ENCODE measurements around the gene IL4.
"Not testable (repeated sequence)": the region's sequence is repeated elsewhere in the genome, so short reads cannot be mapped to it uniquely, and the experiment has no call there.

IL4 gene

DNA sequence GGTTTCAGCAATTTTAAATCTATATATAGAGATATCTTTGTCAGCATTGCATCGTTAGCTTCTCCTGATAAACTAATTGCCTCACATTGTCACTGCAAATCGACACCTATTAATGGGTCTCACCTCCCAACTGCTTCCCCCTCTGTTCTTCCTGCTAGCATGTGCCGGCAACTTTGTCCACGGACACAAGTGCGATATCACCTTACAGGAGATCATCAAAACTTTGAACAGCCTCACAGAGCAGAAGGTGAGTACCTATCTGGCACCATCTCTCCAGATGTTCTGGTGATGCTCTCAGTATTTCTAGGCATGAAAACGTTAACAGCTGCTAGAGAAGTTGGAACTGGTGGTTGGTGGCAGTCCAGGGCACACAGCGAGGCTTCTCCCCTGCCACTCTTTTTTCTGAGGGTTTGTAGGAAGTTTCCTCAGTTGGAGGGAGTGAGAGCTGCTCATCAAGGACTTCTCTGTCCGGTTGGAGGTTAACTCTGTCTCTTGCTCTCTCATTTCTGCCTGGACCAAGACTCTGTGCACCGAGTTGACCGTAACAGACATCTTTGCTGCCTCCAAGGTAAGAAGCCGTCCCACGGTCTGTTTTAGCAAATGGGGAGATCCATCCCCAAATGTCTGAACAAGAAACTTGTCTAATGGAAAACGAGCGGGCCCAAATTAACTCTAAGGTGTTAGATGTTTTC, at the start of gene IL4:
Gene IL4 (plus strand): TSS at position 51 of the 692 bp plus-strand sequence. CDS start 62 bp downstream, at position 113.
- DNase-seq (ENCODE audit: low spot score): no peak

DNA sequence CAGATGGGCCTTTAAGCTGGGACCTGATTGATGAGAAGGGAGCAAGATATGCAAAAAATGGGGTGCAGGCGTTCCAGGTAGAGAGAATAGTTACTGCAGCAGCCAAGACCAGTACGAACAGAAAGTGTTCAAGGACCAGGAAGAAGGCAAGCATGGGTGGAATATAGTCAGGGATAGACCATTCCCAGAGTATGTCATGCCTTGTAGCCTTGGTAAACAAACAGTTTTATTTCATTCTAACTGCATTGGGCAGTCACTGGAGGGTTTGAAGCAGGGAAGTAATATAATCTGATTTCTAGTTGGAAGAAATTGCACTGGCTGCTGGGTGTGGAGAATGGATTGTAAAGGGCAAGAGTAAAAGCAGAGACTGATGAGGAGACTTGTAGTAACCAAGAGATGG, 46.3 kb upstream of the IL4 start:
- DNase-seq (ENCODE audit: low spot score): no peak

DNA sequence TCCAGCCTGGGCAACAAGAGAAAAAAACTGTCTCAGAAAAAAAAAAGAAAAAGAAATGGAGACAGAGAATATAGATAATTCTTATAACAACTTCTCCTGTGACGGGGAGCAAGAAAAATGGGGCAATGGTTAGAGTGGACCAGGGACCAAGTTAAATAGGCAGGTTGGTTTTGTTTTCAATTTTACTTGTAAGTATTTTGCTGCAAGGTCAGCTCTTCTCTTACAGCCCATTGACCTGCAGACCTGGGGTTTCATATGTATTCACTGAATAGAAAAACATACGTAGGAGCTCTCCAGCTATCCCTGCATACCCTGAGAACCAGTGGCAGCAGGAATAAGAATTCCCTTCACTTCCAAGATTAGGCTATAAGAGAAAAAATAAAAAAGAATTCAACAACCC, 45.0 kb upstream of the IL4 start:
- DNase-seq (ENCODE audit: low spot score): no peak

DNA sequence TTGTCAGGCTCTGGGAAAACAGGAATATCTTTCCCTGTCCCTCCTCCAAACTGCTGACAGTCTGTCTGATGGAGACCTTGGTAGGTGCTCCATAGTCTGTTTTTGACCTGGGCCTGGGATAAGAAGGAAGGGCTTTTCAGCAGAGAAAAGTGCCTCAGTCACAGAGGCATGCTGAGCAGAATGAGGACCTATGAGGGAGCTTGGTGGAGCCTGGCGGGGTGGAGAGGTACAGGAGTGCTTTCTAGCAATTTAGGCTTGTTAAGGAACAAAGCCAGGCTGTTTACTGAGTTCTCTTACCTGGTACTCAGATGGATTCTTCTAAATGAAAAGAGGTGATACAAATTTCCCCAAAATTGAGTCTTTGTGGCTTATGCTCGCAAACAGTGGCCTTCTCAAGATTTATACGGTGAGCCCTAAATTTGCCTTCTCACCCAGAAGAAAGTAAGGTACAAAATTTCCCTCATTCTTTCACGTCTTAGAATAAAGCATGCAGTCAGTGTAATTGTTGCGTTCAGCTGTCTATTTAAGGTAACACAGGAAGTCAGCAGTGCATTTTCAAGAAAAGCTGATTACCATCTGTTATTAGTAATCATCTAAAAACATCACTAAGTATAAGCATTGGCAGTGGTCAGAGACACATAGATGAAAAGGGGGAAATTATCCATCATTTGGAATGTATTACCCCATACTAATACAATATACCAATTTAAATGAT, 44.4 kb upstream of the IL4 start:
- DNase-seq (ENCODE audit: low spot score): no peak

DNA sequence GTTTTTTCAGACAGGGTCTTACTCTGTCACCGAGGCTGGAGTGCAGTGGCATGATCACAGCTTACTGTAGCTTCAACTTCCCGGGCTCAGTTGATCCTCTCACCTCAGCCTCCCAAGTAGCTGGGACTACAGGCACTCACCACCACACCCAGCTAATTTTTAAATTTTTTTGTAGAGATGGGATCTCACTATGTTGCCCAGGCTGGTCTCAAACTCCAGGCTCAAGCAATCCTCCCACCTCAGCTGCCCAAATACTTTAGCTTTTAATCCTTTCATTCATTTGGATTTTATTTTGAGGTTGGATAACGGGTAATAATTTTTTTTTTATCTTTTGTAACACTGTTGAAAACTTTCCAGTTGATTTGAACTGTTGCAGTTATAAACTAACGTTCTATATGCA, 40.2 kb upstream of the IL4 start:
- DNase-seq (ENCODE audit: low spot score): not testable (repeated sequence)

DNA sequence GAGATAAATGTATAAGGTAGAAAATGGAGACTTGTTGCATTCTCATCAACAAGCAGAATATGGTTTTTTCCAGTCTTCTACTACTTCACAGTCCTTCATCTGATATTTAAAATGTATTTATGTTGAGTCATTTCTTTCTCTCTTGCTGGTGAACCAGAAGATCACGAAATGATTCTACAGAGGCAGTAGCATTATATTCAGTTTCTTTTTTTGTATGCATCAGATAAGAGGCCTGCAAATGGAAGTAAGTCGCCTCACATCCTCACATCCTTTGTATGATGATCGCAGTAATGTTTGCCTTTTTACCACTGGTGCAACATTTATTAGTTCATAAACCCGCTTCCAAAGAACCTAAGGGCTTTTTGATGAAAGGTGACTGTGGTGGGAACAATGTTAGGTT, 37.9 kb upstream of the IL4 start:
- DNase-seq (ENCODE audit: low spot score): no peak

DNA sequence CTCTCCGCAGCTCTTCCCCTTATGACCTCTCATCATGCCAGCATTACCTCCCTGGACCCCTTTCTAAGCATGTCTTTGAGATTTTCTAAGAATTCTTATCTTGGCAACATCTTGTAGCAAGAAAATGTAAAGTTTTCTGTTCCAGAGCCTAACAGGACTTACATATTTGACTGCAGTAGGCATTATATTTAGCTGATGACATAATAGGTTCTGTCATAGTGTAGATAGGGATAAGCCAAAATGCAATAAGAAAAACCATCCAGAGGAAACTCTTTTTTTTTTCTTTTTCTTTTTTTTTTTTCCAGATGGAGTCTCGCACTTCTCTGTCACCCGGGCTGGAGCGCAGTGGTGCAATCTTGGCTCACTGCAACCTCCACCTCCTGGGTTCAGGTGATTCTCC, 36.5 kb upstream of the IL4 start:
- DNase-seq (ENCODE audit: low spot score): no peak

DNA sequence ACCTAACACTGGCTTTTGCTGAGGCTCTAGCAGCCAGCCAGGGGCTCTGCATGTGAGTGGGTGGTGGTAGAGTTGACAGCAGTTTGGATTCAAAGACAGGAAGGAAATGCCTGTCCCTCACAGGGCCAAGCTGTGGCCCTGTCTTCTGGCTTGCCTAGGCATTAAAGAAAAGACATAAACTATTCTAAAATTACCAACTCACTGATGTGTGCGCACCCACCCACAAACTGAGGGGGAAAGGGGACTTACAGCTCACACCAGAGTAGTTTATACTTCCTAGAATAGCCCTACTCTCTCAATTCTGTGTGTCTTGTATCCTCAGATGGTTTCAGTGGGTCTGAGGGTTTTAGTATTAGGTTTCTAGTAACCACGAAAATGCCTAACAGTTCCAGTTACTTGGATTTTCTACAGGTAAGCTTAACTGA, 34.1 kb upstream of the IL4 start:
- DNase-seq (ENCODE audit: low spot score): no peak

DNA sequence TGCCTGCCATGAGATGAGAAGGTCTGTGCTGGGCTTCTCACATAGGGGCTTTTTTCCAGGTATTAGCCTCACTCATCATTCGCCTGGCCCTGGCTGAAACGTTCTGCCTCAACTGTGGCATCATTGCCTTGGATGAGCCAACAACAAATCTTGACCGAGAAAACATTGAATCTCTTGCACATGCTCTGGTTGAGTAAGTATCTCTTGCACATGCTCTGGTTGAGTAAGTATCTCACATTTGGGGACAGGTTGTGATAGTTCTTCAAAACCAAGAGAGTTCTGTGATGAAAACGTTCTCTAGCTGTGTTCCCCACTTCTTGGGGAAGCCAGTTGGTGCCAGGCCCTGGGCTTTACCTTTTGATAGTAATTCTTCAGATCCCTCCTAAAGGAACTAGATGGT, 33.2 kb upstream of the IL4 start:
- DNase-seq (ENCODE audit: low spot score): no peak

DNA sequence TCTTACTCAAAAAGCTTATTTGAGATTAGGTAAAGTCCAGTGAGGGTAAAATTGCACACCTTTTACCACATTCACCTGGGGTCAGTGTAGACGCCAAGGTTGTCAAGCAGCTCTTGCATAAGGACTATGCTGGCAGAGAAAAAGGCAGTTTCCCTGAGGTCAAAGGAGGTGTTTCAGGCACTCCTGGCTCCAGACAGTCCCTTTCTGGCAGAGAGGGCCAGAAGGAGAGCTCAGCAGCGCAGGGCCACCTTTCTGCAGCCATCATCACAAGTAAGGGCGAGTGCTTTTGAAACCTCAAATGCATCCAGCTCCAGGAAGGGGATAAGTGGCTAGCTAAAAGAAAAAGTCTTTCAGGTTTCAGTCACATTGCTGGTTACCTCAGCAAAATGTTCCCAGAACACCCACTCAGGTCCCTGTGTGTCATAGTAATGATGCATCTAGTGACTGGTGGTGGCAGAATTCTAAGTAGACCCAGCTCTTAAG, 32.5 kb upstream of the IL4 start:
- DNase-seq (ENCODE audit: low spot score): peak; percentile 34

DNA sequence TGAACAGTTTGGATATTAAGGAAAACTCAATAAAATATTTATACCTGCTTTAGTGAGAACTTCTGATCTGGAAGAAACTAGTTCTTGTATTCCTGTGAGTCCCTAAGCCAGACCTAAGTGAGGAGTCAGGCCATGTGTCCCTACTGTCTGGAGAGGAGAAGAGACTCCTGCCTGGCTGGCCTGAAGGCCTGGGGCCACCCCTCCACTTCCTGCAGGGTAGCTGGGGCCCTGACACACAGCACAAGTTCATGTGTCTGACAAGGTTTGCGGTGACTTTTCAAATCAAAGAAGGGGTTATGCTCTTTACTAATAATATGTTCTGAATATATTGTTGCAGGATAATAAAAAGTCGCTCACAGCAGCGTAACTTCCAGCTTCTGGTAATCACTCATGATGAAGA, 31.9 kb upstream of the IL4 start:
- no peak for DNase-seq (ENCODE audit: low spot score)

DNA sequence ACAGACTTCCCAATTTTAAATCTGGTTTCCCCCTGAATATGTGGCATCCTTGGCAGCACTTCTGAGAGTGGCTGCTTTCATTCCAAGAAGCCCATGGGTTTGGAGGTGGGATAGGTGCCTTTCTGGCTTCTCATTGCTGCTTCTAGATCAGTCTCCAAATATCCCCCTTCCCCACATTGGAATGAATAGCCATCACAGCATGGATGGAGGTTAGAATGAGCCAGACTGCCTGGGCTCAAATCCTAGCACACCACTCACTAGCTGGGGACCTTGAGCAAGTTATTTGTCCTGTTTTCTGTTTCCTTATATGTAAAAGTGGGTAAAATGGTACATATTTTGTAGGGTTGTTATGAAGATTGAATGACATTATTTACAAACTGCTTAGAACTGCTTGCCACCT, 29.6 kb upstream of the IL4 start:
- DNase-seq (ENCODE audit: low spot score): no peak

DNA sequence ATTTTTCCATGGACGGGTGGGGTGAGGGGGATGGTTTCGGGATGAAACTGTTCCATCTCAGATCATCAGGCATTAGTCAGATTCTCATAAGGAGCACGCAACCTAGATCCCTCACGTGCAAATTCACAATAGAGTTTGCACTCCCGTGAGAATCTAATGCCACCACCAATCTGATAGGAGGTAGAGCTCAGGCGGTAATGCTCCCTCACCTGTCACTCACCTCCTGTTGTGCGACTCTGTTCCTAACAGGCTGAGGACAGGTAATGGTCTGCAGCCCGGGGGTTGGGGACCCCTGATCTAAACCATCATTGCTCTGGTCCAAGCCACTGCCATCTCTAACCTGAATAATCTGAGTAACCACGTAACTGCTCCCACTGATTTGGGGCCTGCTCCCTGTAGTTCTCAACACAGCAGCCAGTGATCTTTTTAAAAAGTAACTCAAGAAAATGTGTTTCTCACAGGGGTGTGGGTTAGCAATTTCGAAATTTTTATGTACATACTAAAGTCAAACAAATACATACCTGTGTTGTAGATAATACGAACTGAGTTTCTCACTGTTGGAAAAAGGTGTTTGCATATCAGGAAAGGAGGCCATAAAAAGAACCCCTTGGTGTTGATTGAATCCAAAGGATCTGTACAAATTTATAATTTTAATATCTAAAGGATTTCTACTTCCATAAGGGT, 27.1 kb upstream of the IL4 start:
- DNase-seq (ENCODE audit: low spot score): no peak

DNA sequence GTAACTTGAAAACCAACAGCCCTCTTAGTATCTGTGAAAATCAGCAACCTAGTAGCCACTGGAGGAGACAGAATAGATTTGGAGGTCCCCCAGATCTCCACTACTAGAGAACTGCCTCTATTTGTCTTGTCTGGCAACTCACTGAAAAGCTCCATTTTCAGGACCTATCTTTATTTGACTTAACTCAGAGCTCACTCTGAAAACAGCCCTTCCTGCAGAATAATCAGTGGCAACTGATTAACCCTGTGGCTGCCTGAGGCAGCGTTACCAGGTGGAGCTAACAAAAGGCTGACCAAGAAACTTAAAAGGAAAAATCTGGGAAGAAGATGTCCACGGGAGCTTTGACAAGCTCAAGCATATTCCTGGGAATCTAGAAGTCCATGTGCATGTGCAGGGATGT, 26.3 kb upstream of the IL4 start:
- no peak for DNase-seq (ENCODE audit: low spot score)

DNA sequence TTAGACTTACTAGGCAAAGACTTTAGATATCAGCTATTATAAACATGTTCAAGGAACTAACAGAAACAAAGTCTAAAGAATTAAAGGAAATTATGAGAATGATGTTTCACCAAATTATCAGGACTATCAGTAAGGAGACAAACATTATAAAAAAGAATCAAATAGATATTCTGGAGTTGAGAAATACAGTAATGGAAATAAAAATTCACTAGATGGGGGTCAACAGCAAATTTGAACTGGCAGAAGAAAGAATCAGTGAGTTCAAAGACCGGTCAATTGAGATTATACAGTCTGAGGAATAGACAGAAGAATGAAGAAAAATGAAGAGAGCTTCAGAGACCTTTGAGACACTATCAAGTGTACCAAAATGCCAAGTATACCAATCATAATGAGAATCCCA, 25.4 kb upstream of the IL4 start:
- DNase-seq (ENCODE audit: low spot score): no peak

DNA sequence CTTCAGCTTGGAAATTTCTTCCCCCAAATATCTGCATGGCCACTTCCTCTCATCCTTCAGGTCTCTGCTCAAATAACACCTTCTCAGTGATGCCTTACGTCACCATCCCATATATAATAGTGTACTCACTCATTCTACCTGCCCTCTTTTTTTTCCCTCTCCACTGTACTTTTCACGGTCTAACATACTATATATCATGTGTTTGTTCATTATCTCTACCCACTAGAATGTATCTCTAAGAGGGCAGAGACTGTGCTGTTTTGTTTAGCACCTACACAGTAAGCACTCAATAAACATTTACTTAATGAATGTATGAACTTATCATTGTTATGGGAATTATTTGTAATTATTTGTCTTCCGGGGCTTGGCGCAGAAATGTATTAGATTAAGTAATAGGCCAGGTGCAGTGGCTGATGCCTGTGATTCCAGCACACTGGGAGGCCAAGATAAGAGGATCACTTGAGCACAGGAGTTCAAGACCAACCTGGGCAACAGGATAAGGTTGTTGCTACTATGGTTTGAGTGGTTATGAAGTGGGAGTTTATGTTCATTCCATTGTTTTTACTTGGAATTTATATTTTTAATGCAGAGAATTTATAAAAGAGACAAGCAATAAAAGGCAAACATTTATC, 21.8 kb upstream of the IL4 start:
- no peak for DNase-seq (ENCODE audit: low spot score)

DNA sequence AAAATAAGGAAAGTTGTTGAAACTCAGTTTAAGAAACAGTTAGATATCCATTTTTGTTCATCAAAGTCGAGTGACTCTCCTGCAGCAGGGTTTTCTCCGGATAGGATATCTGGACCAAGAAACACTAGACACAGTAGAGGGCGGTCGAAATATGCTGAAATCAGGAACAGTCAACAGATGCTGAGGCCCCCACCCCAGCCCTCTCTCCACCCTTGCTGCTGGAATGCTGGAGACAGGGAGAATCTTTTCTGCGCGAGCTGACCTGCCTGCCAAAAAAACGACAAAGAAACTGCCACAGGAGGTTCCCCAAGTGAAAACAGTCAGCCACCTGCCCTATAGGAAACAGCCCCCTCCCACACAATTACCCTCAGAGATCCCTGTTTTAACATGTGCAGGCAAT, 20.1 kb upstream of the IL4 start:
- DNase-seq (ENCODE audit: low spot score): no peak

DNA sequence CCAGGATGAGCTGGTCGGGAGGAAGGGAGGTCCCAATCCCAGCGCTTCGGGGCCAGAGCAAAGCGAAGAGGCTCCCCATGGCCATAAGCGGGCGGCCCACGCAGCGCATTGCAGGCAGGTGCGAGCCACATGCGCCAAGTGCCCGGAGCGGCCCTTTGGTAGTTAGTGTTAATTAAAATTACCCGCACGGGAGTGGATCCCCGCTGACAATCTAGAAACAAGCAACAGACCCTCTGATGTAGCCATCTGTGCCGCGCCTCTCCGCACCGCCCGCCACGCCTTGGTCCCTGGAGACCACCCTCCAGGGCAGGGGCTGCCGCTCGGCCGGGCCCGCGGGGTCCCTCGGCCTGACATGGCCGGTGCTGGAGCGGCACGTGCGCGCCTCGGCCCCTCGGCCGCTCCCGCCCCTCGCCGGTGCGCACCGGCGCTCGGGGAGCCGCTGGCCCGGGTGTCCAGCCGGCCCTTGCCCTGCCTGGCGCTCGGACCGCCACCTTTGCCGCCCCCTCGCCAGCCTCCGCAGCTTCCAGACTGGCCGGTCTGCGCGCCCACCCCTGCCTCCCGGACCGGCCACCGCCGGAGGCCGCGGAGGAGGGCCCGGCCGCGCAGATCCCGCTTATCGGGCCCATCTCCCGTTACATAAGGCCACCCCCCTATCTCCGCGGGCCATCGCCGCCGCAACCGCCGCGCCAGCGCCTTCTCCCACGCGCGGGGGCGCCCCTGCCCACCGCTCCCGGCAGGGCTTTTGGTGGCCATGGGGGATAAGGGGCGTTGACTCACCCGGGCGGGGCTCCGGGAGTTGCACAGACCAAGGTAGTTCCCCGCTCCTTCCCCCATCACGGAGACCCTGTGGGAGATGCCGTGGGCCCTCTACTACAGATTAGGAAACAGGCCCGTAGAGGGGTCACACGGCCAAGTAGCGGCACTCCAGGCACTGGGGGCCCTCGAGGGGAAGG, 17.7 kb upstream of the IL4 start:
- DNase-seq (ENCODE audit: low spot score): peak; percentile 15

DNA sequence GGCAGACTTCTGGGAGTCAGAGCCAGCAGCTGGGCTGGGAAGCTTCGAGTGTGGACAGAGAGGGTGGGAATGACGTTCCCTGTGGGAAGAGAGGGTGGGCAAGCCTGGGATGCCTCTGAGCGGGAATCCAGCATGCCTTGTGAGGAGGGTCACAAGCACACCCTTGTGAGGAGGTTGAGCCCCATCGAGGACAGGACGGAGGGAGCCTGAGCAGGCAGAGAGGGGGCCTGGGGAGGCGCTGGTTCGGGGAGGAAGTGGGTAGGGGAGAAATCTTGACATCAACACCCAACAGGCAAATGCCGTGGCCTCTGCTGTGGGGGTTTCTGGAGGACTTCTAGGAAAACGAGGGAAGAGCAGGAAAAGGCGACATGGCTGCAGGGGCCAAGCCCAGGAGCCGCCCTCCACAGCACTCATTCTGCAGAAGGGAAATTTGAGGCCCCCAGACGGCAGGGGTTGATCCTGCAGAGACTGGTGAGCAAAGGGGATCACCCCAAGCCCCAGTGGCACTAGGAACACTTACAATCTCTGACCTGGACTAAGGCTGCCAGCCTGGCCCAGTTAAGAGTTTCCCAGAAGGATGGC, 16.9 kb upstream of the IL4 start:
- no peak for DNase-seq (ENCODE audit: low spot score)

DNA sequence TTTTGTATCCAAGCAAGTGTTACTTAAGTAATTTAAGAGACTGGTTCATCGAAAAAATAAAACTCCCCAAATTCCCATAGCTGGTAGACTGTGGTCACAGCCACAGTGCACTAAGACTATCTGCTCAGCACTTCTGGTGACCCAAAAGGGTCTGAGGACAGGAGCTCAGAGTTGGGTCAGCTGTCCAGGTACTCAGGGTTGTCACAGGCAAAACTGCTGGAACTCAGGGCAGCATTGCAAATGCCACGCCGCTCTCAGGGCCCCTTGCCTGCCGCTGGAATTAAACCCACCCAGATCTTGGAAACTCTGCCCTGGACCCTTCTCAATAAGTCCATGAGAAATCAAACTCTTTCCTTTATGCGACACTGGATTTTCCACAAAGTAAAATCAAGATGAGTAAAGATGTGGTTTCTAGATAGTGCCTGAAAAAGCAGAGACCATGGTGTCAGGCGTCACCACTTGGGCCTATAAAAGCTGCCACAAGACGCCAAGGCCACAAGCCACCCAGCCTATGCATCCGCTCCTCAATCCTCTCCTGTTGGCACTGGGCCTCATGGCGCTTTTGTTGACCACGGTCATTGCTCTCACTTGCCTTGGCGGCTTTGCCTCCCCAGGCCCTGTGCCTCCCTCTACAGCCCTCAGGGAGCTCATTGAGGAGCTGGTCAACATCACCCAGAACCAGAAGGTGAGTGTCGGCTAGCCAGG, 16.0 kb upstream of the IL4 start, which contains the start of gene IL13:
Gene IL13 (plus strand): TSS at position 498 of the 705 bp plus-strand sequence. CDS start 14 bp downstream, at position 512.
- DNase-seq (ENCODE audit: low spot score): no peak

Measured in putamen (tissue), 1 donor.